ENCODE data around the gene OSGIN1. TPM values are rescaled to one million over a fixed set of nuclear protein-coding genes. Genes with fewer than 3 reads are reported as not detected.

Gene OSGIN1
- total RNA-seq, 1 donor from 2014 or later: 0.31 TPM

GRCh38 chr16:83967091-83967490, 14.1 kb downstream of the OSGIN1 start:
- no peak overlapping the region for H3K27ac Mint-ChIP-seq (ENCODE audit: unreplicated experiment)
- no peaks in the 10 kb centered on the region for H3K36me3 Mint-ChIP-seq (ENCODE audit: low read depth, unreplicated experiment)
- H3K4me1 Mint-ChIP-seq (ENCODE audit: unreplicated experiment): peaks cover 3% of the 10 kb centered on the region
- peaks cover 20% of the 10 kb centered on the region for H3K27me3 Mint-ChIP-seq (ENCODE audit: unreplicated experiment)
- TF ChIP-seq CTCF (IDR thresholded peaks at IDR 0.05; ENCODE audit: unreplicated experiment): no peak
- no peaks in the 10 kb centered on the region for H3K9me3 Mint-ChIP-seq (ENCODE audit: unreplicated experiment)
- no peak overlapping the region for H3K4me3 Mint-ChIP-seq (ENCODE audit: unreplicated experiment)
- DNase-seq (ENCODE audit: low spot score): no peak

- H3K27ac Mint-ChIP-seq (ENCODE audit: unreplicated experiment): no peak within 1 kb of the TSS
Observed at GRCh38 chr16:83967838-83968305, 14.8 kb downstream of the OSGIN1 start, which contains the start of gene NECAB2. TSS of gene NECAB2 (plus strand) at chr16:83968244. CDS start at chr16:83968649, 405 bp downstream.

GRCh38 chr16:83968306-83968851, 15.3 kb downstream of the OSGIN1 start:
- no peak for TF ChIP-seq CTCF (IDR thresholded peaks at IDR 0.05; ENCODE audit: unreplicated experiment)
- Mint-ChIP-seq H3K4me1 (ENCODE audit: unreplicated experiment) (peaks cover 3% of the 10 kb centered on the region), H3K4me3 (ENCODE audit: unreplicated experiment) (no peak overlapping the region), H3K36me3 (ENCODE audit: low read depth, unreplicated experiment) (no peaks in the 10 kb centered on the region), H3K27ac (ENCODE audit: unreplicated experiment) (no peak overlapping the region), H3K27me3 (ENCODE audit: unreplicated experiment) (peaks cover 20% of the 10 kb centered on the region), H3K9me3 (ENCODE audit: unreplicated experiment) (no peaks in the 10 kb centered on the region)
- DNase-seq (ENCODE audit: low spot score): no peak

More at GRCh38 chr16:83967838-83968305, 14.8 kb downstream of the OSGIN1 start, which contains the start of gene NECAB2:
- Mint-ChIP-seq H3K36me3 (ENCODE audit: low read depth, unreplicated experiment) (no peaks in the 10 kb centered on the region), H3K4me1 (ENCODE audit: unreplicated experiment) (peaks cover 3% of the 10 kb centered on the region), H3K9me3 (ENCODE audit: unreplicated experiment) (no peaks in the 10 kb centered on the region), H3K4me3 (ENCODE audit: unreplicated experiment) (peak within 1 kb of the TSS; percentile 89), H3K27me3 (ENCODE audit: unreplicated experiment) (peaks cover 20% of the 10 kb centered on the region)
- DNase-seq (ENCODE audit: low spot score): peak; percentile 66
- peak; percentile 45 for TF ChIP-seq CTCF (IDR thresholded peaks at IDR 0.05; ENCODE audit: unreplicated experiment)

GRCh38 chr16:83968891-83969649, 16.0 kb downstream of the OSGIN1 start:
- H3K4me1 Mint-ChIP-seq (ENCODE audit: unreplicated experiment): peaks cover 3% of the 10 kb centered on the region
- no peaks in the 10 kb centered on the region for H3K36me3 Mint-ChIP-seq (ENCODE audit: low read depth, unreplicated experiment)
- no peaks in the 10 kb centered on the region for H3K9me3 Mint-ChIP-seq (ENCODE audit: unreplicated experiment)
- no peak overlapping the region for H3K27ac Mint-ChIP-seq (ENCODE audit: unreplicated experiment)
- no peak for TF ChIP-seq CTCF (IDR thresholded peaks at IDR 0.05; ENCODE audit: unreplicated experiment)
- H3K4me3 Mint-ChIP-seq (ENCODE audit: unreplicated experiment): no peak overlapping the region
- DNase-seq (ENCODE audit: low spot score): no peak
- H3K27me3 Mint-ChIP-seq (ENCODE audit: unreplicated experiment): peaks cover 20% of the 10 kb centered on the region
